Measurements from ENCODE around the gene RPL35.

DNA sequence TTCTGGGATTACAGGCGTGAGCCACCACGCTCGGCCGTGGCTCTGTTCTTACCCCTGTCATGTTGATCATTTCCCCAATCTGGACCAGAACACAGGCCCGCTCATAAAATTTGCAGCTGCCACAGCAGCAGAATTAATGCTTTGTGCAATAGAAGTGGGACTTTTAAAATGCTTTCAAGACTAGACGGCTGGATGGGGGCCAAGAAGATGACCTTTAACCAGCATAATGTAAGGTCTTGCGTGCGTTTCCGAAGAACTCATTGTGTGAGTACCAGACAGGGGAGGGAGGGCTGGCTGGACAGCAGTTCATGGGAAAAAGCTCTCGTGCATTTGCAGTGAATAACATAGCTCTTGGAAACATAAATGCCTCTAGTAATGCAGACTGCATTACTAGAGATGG, 12.0 kb downstream of the RPL35 start:
- TF ChIP-seq GATA2 (IDR thresholded peaks at IDR 0.05; ENCODE audit: low read depth, low read length) (no peak), GATA3 (IDR thresholded peaks at IDR 0.05; ENCODE audit: low read depth, low read length) (no peak)
